MCF 10A (cell line): ENCODE results near the gene BPTF. TPM values are rescaled to one million over a fixed set of nuclear protein-coding genes. Genes with fewer than 3 reads are reported as not detected.
"Not testable (repeated sequence)": the region's sequence is repeated elsewhere in the genome, so short reads cannot be mapped to it uniquely, and the experiment has no call there.

Experiments used
- BruUV-seq: library from RNA; stranded (reverse); fragments of 400-500 nt; replicated peaks from 2 replicates; lab custom pipeline; 2021; lab: Mats Ljungman, UMichigan
- CTCF ChIA-PET: fragments of 300-600 bp; sonication (Branson Sonifier 250); formaldehyde crosslinking; extraction: SDS; loops from one replicate; lab custom pipeline; 2021; ENCODE audit warnings: antibody characterized with exemption, inconsistent platforms; lab: Yijun Ruan, JAX
- POLR2A ChIA-PET: fragments of 300-600, 350-650 bp; sonication (Branson Sonifier 250); formaldehyde crosslinking; extraction: SDS; loops from one replicate; lab custom pipeline; 2020; ENCODE audit warnings: antibody characterized with exemption, inconsistent platforms; lab: Yijun Ruan, JAX
- DNase-seq: peaks from one replicate; pipeline ENCODE4 v3.0.0-alpha.2; 2018; ENCODE audit not compliant: unreplicated experiment
- H3K27ac Mint-ChIP-seq: one replicate; pipeline ENCODE4 v1.8.0; 2022; ENCODE audit warnings: mild to moderate bottlenecking, low read depth, mixed read lengths; ENCODE audit not compliant: unreplicated experiment
- H3K27me3 Mint-ChIP-seq: one replicate; pipeline ENCODE4 v1.8.0; 2022; ENCODE audit warnings: mixed read lengths; ENCODE audit not compliant: insufficient read depth, unreplicated experiment
- H3K36me3 Mint-ChIP-seq: one replicate; pipeline ENCODE4 v1.8.0; 2022; ENCODE audit warnings: mild to moderate bottlenecking, moderate library complexity, mixed read lengths; ENCODE audit not compliant: insufficient read depth, unreplicated experiment
- H3K4me1 Mint-ChIP-seq: one replicate; pipeline ENCODE4 v1.8.0; 2022; ENCODE audit warnings: mixed read lengths; ENCODE audit not compliant: insufficient read depth, unreplicated experiment
- H3K4me3 Mint-ChIP-seq: one replicate; pipeline ENCODE4 v1.8.0; 2022; ENCODE audit warnings: mild to moderate bottlenecking, moderate library complexity, mixed read lengths; ENCODE audit not compliant: unreplicated experiment
- H3K9me3 Mint-ChIP-seq: one replicate; pipeline ENCODE4 v1.8.0; 2022; ENCODE audit warnings: mixed read lengths; ENCODE audit not compliant: unreplicated experiment
- CTCF ChIP-seq: fragments of 200-600 bp; IDR thresholded peaks from one replicate; pipeline ENCODE4 v1.8.0; 2022; ENCODE audit warnings: antibody characterized with exemption, mild to moderate bottlenecking; ENCODE audit not compliant: unreplicated experiment
- intact Hi-C: fragments of 100-400 bp; cut with micrococcal nuclease; formaldehyde crosslinking; loops from 2 replicates; pipeline ENCODE4 v1.14.1; 2022
- total RNA-seq: library from RNA; stranded (reverse); gene quantifications from 2 replicates; pipeline ENCODE4 v1.2.3, GENCODE V29; 2022

The BPTF gene
- total RNA-seq, 1 experiment from 2014 or later, result 63.7 TPM

- CTCF ChIA-PET, result interaction anchor here (0.6 to 1.9 kb wide), 11 partner anchors 9 to 350 kb away, joined by 3 to 8 read pairs (median 3); no protein-coding TSS in a partner anchor
- H3K27ac Mint-ChIP-seq, result no peak overlapping the region
- POLR2A ChIA-PET, result interaction anchor here (0.6 to 2.0 kb wide), 6 partner anchors 8 to 401 kb away, joined by 3 to 8 read pairs (median 4); no protein-coding TSS in a partner anchor
- H3K9me3 Mint-ChIP-seq, result no peaks in the 10 kb centered on the region
- TF ChIP-seq CTCF, result peak; percentile 33
- H3K27me3 Mint-ChIP-seq, result no peaks in the 10 kb centered on the region
- intact Hi-C loops, result no loop called here
- DNase-seq, result peak; percentile 71
- no TSS peak for BruUV-seq
- no peak overlapping the region for H3K4me3 Mint-ChIP-seq
- peaks cover 5% of the 10 kb centered on the region for H3K4me1 Mint-ChIP-seq
- peaks cover 68% of the 10 kb centered on the region for H3K36me3 Mint-ChIP-seq
Measured at GRCh38 chr17:67891481-67892119, 66.3 kb downstream of the BPTF start.

- no TSS peak for BruUV-seq
- ChIA-PET CTCF (interaction anchor here (0.6 kb wide), 2 partner anchors 12 to 514 kb away, joined by 3 read pairs; no protein-coding TSS in a partner anchor), POLR2A (no interaction called here)
- Mint-ChIP-seq H3K36me3 (peaks cover 88% of the 10 kb centered on the region), H3K4me1 (no peaks in the 10 kb centered on the region), H3K27ac (no peak overlapping the region), H3K4me3 (no peak overlapping the region), H3K9me3 (no peaks in the 10 kb centered on the region), H3K27me3 (no peaks in the 10 kb centered on the region)
- no peak for TF ChIP-seq CTCF
- intact Hi-C loops, result no loop called here
- no peak for DNase-seq
Measured at GRCh38 chr17:67902511-67903231, 77.4 kb downstream of the BPTF start.

DNA sequence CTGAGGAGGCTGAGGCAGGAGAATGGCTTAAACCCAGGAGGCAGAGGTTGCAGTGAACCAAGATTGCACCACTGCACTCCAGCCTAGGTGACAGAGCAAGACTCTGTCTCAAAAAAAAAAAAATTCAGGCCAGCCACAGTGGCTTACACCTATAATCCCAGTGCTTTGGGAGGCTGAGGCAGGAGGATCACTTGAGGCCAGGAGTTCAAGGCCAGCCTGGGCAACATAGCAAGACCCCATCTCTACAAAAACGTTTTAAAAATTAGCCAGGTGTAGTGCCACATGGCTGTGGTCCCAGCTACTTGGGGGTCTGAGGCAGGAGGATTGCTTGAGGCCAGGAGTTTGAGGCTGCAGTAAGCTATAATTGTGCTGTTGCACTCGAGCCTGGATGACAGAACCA, 80.0 kb downstream of the BPTF start:
- H3K27ac Mint-ChIP-seq, H3K27me3 Mint-ChIP-seq, CTCF ChIA-PET: not testable (repeated sequence)

DNA sequence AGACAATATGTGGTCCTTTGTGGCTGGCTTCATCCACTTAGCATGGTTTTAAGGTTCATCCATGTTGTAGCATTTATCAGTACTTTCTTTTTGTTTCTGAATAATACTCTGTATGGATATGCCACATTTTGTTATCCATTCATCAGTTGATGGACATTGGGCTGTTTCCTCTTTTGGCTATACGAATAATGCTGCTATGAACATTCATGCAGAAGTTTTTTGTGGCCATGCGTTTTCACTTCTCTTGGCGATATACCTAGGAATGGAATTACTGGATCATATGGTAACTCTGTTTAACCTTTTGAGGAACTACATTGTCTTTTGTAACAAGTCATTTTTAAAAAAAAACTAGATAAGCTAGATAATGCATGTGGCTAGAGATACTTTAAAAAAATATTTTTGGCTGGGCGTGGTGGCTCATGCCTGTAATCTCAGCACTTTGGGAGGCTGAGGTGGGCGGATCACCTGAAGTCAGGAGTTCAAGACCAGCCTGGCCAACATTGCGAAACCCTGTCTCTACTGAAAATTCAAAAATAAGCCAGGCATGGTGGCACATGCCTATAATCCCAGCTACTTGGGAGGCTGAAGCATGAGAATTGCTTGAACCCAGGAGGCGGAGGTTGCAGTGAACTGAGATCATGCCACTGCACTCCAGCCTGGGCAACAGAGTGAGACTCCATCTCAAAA, 85.0 kb downstream of the BPTF start:
- peaks cover 84% of the 10 kb centered on the region for H3K36me3 Mint-ChIP-seq
- BruUV-seq, H3K4me1 Mint-ChIP-seq, H3K27ac Mint-ChIP-seq, H3K4me3 Mint-ChIP-seq, H3K9me3 Mint-ChIP-seq, DNase-seq, intact Hi-C loops, H3K27me3 Mint-ChIP-seq: not testable (repeated sequence)
- POLR2A ChIA-PET, result interaction anchor here (0.6 to 0.7 kb wide), 2 partner anchors 191 to 1472 kb away, joined by 3 read pairs; no protein-coding TSS in a partner anchor
- CTCF ChIA-PET, result interaction anchor here (0.6 to 0.7 kb wide), 2 partner anchors 37 to 47 kb away, joined by 3 read pairs; no protein-coding TSS in a partner anchor

More for the DNA sequence above, 80.0 kb downstream of the BPTF start:
- POLR2A ChIA-PET, H3K9me3 Mint-ChIP-seq, H3K4me3 Mint-ChIP-seq, intact Hi-C loops, BruUV-seq, H3K4me1 Mint-ChIP-seq, DNase-seq: not testable (repeated sequence)
- H3K36me3 Mint-ChIP-seq, result peaks cover 90% of the 10 kb centered on the region
